Inflammatory macrophage treated with lipopolysaccharide for 1 hour (primary cell): Measurements from ENCODE around the gene FMN2.
"Not testable (repeated sequence)": the region's sequence is repeated elsewhere in the genome, so short reads cannot be mapped to it uniquely, and the experiment has no call there.

Source experiments
- DNase-seq, 2 donors: peaks; one replicate each; pipeline ENCODE4 v3.0.0-alpha.2; 2020 to 2022

Gene FMN2

DNA sequence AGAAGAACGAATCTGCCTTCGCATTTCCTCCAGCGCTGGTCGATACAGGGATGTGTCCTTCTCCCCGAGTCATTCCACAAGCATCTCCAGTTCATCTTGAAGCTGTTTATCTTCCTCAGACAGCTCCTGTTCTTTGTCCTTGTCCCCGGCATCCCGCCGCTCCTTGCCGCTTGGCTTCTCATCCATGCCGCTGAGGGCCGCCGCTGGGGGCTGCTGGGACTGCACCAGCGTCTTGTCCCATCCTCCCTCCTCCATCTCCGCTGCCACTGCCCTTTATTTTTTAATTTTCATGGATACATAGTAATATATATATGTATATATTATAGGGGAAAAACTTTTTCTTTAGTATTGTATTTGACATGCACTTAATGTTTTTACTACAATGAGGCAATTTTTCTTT is 53.4 kb downstream of the FMN2 start:
- DNase-seq: no peak

DNA sequence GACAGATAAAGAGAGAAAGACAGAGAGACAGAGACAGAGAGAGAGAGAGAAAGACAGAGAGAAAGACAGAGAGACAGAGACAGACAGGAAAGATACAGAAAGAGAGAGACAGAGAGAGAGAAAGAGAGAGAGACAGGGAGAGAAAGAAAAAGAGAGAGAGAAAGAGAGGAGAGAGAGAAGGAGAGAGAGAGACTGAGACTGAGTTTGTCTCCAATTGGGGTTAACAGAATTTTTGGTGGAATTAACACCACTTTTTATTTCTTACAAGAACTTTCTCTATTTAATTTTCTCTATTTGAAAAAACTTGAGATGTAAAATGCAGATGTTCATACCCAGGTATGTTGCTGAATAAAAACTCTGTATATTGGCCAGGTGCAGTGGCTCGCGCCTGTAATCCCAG is 56.6 kb downstream of the FMN2 start:
- DNase-seq: no peak

GRCh38 chr1:240149484-240150094 is 57.9 kb downstream of the FMN2 start:
- DNase-seq: peak; percentile 13 to 38

DNA sequence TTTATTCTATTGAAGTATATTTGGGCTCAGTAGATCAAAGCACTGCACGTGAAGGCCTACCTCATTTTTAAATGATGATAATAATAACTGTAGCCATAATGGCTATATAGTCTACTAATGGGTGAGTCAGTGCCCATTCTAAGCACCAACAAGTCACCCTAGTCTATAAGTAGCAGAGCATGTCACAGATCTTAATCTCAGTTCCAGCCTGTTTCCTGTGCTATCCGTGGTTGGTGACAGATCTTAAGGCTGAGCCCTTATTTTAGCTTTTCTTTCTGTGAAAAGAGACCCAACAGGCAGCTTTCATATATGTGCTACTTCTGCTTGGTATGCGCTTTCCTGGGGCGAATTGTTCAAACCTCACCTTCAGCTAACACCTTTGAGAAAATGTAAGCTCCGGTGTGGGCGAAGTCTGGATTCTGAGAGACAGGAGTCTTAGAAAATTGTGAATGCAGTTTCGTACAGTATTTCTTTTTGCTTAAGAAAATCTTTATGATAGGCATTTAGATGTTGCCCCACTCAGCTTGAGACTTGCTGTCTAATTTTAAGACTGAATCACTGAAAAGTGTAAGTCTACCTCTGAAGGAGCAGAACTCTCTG is 59.6 kb downstream of the FMN2 start:
- no peak for DNase-seq

- peak in 1 of 2 donors; percentile 2 for DNase-seq
Measured at GRCh38 chr1:240152611-240153297, 61.1 kb downstream of the FMN2 start.

GRCh38 chr1:240155605-240156004 is 63.9 kb downstream of the FMN2 start:
- DNase-seq: no peak

- DNase-seq: no peak
Measured at GRCh38 chr1:240164742-240165141, 73.1 kb downstream of the FMN2 start.

DNA sequence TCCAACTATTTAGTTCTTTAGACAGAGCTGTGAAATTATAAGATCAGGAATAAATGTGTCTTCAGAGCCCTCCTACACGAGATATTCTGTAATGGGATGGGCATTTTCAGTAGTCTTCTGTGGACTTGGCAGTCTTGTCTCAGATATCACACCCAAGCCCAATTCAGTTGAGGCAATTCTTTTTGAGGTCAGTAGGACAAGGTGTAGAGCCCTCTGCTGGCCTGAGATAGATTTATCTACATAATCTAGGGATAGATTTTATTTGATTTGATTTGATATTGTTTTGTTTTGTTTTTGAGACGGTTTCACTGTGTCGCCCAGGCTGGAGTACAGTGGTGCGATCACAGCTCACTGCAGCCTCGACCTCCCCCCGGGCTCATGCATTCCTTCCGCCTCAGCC is 77.5 kb downstream of the FMN2 start:
- DNase-seq: no peak

DNA sequence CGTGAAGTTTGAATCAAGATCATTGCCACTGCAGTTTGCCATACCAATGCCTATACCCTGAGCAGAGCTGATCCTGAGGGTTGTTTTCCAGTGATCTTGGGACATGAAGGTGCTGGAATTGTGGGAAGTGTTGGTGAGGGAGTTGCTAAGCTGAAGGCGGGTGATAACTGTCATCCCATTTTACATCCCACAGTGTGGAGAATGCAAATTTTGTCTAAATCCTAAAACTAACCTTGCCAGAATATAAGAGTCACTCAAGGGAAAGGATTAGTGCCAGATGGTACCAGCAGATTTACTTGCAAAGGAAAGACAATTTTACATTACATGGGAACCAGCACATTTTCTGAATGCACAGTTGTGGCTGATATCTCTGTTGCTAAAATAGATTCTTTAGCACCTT is 78.6 kb downstream of the FMN2 start:
- DNase-seq: no peak

- no peak for DNase-seq
Measured at GRCh38 chr1:240170806-240171205, 79.1 kb downstream of the FMN2 start.

DNA sequence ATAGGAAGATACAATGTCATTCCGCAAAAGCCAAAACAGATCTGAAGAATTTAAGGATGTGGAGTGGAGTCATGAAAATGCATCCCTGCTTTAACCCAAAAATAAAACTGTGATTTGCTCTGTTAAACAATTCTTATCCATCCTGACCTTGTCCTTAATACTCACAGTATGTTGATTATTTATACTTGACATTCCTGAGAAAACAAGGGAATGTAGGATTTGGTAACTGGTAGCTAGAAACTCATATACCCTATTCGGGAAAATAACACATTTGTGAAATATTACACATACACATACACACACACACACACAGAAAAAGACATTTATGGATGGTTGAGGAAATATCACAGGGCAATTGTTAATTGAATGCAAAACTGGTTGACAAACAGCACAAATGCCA is 80.2 kb downstream of the FMN2 start:
- DNase-seq: no peak

DNA sequence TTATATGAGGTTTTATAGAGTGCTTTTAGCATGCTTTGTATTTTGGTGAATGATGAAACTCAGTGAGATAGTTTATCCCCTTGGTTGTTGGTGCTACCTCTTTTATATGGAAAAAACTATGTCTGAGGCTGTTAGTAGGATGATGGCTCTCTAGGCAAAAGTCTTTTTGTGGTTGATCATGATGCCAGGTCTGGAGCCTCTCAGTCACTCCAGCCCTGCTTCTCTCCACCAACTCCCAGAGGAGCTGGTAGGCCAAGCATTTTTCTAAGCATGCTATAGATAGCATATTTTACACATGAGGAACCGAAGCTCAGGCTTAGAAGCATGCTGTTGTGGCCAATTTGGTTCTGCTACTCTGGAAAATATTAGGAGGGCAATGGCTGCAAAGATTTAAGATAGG is 82.2 kb downstream of the FMN2 start:
- DNase-seq: no peak

- peak; percentile 6 to 12 for DNase-seq
Measured at GRCh38 chr1:240174734-240175133, 83.1 kb downstream of the FMN2 start.

- DNase-seq: no peak
Measured at GRCh38 chr1:240178366-240178765, 86.7 kb downstream of the FMN2 start.

- DNase-seq: not testable (repeated sequence)
Measured at GRCh38 chr1:240184682-240185081, 93.0 kb downstream of the FMN2 start.

DNA sequence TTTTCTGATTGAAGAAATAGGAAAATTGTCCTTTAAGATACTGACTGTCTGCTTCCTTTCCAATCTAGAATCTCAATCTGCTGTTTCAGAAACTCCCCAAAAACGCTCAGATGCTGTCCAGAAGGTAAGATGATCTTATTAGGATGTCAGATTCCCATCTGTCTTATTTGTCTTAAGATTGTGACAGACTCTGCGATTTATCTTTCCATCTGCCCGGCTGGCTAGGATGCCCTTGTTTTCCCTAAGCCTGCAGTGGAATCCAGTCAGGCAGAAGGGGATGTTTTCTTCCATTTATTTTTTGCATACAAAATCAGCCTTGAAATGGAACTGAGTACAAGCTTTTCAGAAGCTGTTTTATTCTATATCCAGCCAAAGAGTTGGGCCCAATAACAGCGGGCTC is 96.5 kb downstream of the FMN2 start:
- no peak for DNase-seq

- peak; percentile 23 to 66 for DNase-seq
Measured at GRCh38 chr1:240189386-240189989, 97.8 kb downstream of the FMN2 start.

DNA sequence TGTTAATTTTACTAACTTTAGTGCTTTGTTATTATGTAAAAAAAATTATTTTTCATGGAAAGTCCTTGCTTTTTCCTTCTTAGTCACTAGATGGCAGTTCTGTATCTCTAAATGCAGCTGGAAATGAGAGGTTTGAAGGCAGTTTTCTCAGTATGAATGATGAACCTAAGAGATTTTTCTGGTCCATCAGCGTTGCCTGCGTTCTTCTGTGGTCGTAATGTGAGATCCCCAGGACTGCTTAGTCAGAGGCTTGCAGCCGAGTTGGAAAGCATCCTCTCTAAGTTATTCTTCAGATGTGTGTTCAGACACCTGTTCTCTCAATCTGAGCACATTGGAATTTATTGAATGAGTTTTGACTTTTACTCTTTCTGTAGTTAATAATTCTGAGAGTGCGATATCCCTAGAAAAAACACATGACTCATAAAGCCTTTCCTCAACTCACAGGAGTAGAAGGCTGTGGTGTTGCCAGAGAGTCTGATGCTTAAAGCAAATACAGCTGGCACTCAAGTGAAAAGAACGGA is 99.3 kb downstream of the FMN2 start:
- no peak for DNase-seq

GRCh38 chr1:240192851-240193250 is 101.2 kb downstream of the FMN2 start:
- no peak for DNase-seq

GRCh38 chr1:240193679-240194078 is 102.0 kb downstream of the FMN2 start:
- DNase-seq: no peak

GRCh38 chr1:240194120-240194519 is 102.4 kb downstream of the FMN2 start:
- DNase-seq: no peak

GRCh38 chr1:240198376-240198775 is 106.7 kb downstream of the FMN2 start:
- DNase-seq: no peak

DNA sequence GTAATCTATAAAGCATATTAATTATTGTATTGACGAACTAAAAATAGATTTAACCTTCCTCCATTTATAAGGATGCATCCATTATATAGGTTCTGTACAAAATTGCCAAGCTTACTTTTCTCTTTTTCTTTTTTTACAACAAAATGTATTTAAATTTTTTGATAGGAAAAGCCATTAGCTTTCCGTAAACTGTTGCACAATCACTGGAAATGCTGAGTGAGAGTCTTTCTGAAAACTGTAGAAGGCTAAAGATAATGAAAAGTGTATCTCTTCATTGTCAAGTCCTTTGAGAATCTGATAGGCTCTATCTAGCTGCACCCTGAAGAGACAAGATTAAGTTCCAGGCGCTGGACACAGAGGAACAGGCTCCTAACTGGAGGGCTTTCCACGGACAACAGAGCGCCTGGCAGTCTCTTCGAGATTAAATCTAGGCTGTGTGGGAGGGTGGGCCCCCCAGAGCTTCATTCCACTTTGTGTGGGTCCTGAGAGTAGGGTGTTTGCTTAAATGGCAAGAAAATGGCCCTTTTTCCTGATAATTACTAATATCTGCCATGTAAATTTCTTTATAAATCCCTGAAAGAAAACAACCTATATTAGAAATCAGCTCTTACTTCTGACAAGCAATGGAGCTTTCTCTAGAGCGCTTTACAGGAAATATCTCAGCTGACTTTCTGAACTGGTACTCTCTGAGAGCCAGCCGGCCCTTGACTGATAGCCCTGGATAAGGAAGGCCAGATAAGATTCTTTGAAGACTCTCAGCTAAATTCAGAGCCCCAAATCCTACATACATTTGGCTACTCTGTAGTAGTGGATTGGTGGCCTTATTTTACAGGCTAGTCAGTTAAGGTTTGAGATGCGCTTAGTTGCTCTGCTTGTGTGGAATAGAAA is 108.3 kb downstream of the FMN2 start:
- DNase-seq: no peak
